BJ (cell line): ENCODE measurements around the gene PGA4. TPM values are rescaled to one million over a fixed set of nuclear protein-coding genes. Genes with fewer than 3 reads are reported as not detected.
"Not testable (repeated sequence)": the region's sequence is repeated elsewhere in the genome, so short reads cannot be mapped to it uniquely, and the experiment has no call there.

ENCODE experiments used
- CTCF ChIA-PET: fragments of 350-600 bp; formaldehyde crosslinking; extraction: SDS; loops from one replicate; lab custom pipeline; 2021; ENCODE audit warnings: antibody characterized with exemption, inconsistent platforms; lab: Yijun Ruan, JAX
- POLR2A ChIA-PET: fragments of 300-600 bp; sonication (Branson Sonifier 250); formaldehyde crosslinking; extraction: SDS; loops from one replicate; lab custom pipeline; 2021; ENCODE audit warnings: antibody characterized with exemption; lab: Charles Lee
- DNase-seq: peaks from one replicate; pipeline ENCODE4 v3.0.0-alpha.2; 2011; ENCODE audit warnings: low read depth
- H3K27me3 ChIP-seq: 2 replicates; pipeline ENCODE4 v1.6.0; 2011; ENCODE audit warnings: low read length; ENCODE audit not compliant: control insufficient read depth, insufficient read depth
- H3K36me3 ChIP-seq: 2 replicates; pipeline ENCODE4 v1.5.1; 2011; ENCODE audit warnings: low read length; ENCODE audit not compliant: control insufficient read depth, insufficient read depth
- H3K4me3 ChIP-seq: 2 replicates; pipeline ENCODE4 v1.5.1; 2011; ENCODE audit warnings: low read depth, mild to moderate bottlenecking, control low read depth, low read length
- polyA minus RNA-seq: library from RNA; depleted of rRNA, polyadenylated mRNA; stranded (reverse); fragments of >200 nt; gene quantifications from 2 replicates; pipeline ENCODE4 v1.2.3, GENCODE V29; 2011; rRNA and poly(A)+ RNA removed
- polyA plus RNA-seq: library from polyadenylated mRNA; depleted of rRNA; stranded (reverse); fragments of >200 nt; gene quantifications from 2 replicates; pipeline ENCODE4 v1.2.3, GENCODE V29; 2011; rRNA removed
- TF ChIP-seq, protein P1 (sequence below): IDR thresholded peaks from 2 replicates; pipeline ENCODE4 v1.5.1; 2011; ENCODE audit warnings: low read depth, mild to moderate bottlenecking, control low read depth, inconsistent platforms, low read length, moderate library complexity; ENCODE audit not compliant: insufficient read depth

The PGA4 gene
- not detected in 2 replicates for polyA plus RNA-seq
- polyA minus RNA-seq, result not detected in 2 replicates

GRCh38 chr11:61222047-61222446 lies at the start of gene PGA4:
Gene PGA4, plus strand, starts transcription at chr11:61222347. Its CDS starts 54 bp downstream, at chr11:61222401.
- DNase-seq, POLR2A ChIA-PET, CTCF ChIA-PET, H3K36me3 ChIP-seq, H3K4me3 ChIP-seq, H3K27me3 ChIP-seq: not testable (repeated sequence)

DNA sequence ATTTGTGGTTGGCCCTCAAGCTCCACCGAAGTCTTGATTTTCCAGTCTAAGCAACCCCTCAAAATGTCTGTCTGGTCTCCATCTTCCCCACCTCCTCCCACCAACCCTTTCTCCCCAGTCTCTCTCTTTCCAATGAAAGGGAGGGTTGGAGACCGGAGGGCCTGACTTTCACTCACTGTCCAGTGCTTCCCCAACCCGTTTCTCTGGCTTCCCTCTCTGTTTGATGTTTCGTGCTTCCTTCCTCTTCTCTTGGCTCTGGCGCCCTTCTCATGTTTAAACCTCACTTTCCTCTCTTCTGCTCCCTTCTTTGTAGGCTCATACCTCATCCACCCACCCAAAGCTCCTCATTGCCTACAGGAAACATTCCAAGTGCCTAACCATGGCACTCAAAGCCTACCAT lies 49.8 kb upstream of the PGA4 start:
- TF ChIP-seq, protein P1, sequence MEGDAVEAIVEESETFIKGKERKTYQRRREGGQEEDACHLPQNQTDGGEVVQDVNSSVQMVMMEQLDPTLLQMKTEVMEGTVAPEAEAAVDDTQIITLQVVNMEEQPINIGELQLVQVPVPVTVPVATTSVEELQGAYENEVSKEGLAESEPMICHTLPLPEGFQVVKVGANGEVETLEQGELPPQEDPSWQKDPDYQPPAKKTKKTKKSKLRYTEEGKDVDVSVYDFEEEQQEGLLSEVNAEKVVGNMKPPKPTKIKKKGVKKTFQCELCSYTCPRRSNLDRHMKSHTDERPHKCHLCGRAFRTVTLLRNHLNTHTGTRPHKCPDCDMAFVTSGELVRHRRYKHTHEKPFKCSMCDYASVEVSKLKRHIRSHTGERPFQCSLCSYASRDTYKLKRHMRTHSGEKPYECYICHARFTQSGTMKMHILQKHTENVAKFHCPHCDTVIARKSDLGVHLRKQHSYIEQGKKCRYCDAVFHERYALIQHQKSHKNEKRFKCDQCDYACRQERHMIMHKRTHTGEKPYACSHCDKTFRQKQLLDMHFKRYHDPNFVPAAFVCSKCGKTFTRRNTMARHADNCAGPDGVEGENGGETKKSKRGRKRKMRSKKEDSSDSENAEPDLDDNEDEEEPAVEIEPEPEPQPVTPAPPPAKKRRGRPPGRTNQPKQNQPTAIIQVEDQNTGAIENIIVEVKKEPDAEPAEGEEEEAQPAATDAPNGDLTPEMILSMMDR, result no peak
- DNase-seq, result no peak
- ChIA-PET CTCF (interaction anchor here (0.7 to 2.9 kb wide), 6 partner anchors 13 to 342 kb away, joined by 3 to 10 read pairs (median 5); no protein-coding TSS in a partner anchor), POLR2A (no interaction called here)
- Histone ChIP-seq H3K4me3 (no peak overlapping the region), H3K27me3 (peaks cover 10% of the 10 kb centered on the region), H3K36me3 (no peaks in the 10 kb centered on the region)

- DNase-seq, result no peak
- POLR2A ChIA-PET, result no interaction called here
- Histone ChIP-seq H3K36me3 (no peaks in the 10 kb centered on the region), H3K27me3 (peaks cover 10% of the 10 kb centered on the region), H3K4me3 (no peak overlapping the region)
- TF ChIP-seq, protein P1, result no peak
- CTCF ChIA-PET, result interaction anchor here (1.7 to 3.4 kb wide), 3 partner anchors 44 to 342 kb away, joined by 4 to 22 read pairs (median 10); partner anchors contain the start of gene CD6
Observed at GRCh38 chr11:61172888-61173287, 49.3 kb upstream of the PGA4 start.

DNA sequence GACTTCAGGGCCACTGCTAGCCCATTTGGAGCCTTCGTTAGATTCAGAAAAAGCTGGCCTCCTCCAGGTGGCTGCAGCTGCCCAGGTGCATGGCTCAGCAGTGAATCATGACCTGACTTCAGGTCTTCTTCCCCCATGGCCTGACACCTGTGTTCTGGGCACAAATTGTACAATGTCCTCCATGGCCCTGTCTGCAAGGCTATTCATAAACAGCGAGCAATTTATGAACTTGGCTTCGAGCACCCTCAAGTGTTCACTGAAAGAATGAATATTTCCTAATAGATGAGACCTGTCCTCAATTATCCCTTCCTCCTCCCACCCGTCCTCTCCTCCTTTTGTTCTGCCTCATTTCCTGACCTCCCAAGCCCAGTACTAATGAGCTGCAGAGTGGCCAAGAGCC lies 48.7 kb upstream of the PGA4 start:
- H3K4me3 ChIP-seq, result no peak overlapping the region
- CTCF ChIA-PET, result interaction anchor here (0.6 to 3.4 kb wide), 10 partner anchors 14 to 342 kb away, joined by 3 to 22 read pairs (median 4); partner anchors contain the start of gene CD6
- TF ChIP-seq, protein P1, result peak; percentile 24
- no peak for DNase-seq
- H3K27me3 ChIP-seq, result peaks cover 10% of the 10 kb centered on the region
- POLR2A ChIA-PET, result no interaction called here
- no peaks in the 10 kb centered on the region for H3K36me3 ChIP-seq

- ChIA-PET POLR2A (no interaction called here), CTCF (interaction anchor here (0.6 to 3.4 kb wide), 11 partner anchors 10 to 343 kb away, joined by 3 to 22 read pairs (median 4); partner anchors contain the start of gene CD6)
- TF ChIP-seq, protein P1, result no peak
- Histone ChIP-seq H3K36me3 (no peaks in the 10 kb centered on the region), H3K27me3 (peaks cover 10% of the 10 kb centered on the region), H3K4me3 (no peak overlapping the region)
- DNase-seq, result no peak
Observed at GRCh38 chr11:61174273-61174672, 47.9 kb upstream of the PGA4 start.
